Tibial nerve (tissue), 4 donors: ENCODE data around the gene BOC.

Experiments
- EP300 ChIP-seq, 2 donors: sonication (generic); formaldehyde crosslinking; IDR thresholded peaks; one replicate each; pipeline ENCODE4 v1.6.1; 2017; ENCODE audit warnings: antibody characterized with exemption in 2 of 2, mild to moderate bottlenecking in 1 of 2
- TF ChIP-seq, protein P1 (sequence below), 5 experiments: fragments of 200-600 bp in 3 of 5; fragments of 450-650 bp in 2 of 5; sonication (generic) in 3 of 5; IDR thresholded peaks; one replicate each; pipeline ENCODE4 v1.5.1; 2016 to 2019; ENCODE audit warnings: antibody characterized with exemption in 5 of 5, mild to moderate bottlenecking in 3 of 5, moderate library complexity in 2 of 5

DNA sequence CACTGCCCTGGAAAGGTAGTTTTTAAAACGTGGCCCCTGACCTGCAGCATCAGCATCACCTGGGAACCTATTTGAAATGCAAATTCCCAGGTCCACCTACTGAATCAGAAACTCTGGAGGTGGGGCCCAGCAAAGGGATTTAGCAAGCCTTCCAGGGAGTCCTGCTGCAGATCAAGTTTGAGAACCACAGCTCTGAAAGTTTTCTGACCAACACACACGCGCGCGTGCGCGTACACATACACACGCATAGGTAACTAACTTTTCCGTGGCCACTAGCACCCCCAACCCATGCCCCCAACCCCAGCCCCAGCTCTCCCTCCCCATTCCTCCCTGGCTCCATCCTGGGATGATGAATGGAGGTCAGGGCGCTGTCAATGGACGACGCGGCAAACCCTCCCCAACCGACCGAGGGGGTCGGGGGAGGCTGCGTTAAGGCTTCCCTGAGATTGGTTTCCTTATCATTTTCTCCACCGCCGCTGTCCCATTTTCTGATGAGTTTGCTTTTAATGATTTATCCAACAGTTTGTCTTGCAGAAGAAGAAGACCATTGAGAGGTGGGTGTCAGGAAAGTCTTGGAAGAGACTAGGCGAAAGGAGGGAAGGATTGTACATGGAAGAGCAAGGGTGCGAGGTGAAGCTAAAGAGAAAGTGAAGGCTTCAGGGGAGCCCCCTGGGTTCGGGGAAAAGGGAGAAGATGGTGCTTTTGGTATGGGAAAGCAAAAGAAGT, 590 bp upstream of the BOC start:
- TF ChIP-seq, protein P1, sequence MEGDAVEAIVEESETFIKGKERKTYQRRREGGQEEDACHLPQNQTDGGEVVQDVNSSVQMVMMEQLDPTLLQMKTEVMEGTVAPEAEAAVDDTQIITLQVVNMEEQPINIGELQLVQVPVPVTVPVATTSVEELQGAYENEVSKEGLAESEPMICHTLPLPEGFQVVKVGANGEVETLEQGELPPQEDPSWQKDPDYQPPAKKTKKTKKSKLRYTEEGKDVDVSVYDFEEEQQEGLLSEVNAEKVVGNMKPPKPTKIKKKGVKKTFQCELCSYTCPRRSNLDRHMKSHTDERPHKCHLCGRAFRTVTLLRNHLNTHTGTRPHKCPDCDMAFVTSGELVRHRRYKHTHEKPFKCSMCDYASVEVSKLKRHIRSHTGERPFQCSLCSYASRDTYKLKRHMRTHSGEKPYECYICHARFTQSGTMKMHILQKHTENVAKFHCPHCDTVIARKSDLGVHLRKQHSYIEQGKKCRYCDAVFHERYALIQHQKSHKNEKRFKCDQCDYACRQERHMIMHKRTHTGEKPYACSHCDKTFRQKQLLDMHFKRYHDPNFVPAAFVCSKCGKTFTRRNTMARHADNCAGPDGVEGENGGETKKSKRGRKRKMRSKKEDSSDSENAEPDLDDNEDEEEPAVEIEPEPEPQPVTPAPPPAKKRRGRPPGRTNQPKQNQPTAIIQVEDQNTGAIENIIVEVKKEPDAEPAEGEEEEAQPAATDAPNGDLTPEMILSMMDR (IDR thresholded peaks at IDR 0.05): no peak
- no peak for TF ChIP-seq EP300 (IDR thresholded peaks at IDR 0.05)
